Calu3 (cell line): ENCODE data around the gene RNF130. TPM values are rescaled to one million over a fixed set of nuclear protein-coding genes. Genes with fewer than 3 reads are reported as not detected.
A peak's percentile ranks its signal among the peaks of the same experiment; 100 is the strongest.

Source experiments
- BruUV-seq: library from RNA; stranded (reverse); fragments of 400-500 nt; replicated peaks from 2 replicates; lab custom pipeline; 2021; lab: Mats Ljungman, UMichigan
- CTCF ChIA-PET: fragments of 300-600 bp; sonication (Branson Sonifier 250); formaldehyde crosslinking; loops from one replicate; lab custom pipeline; 2022; ENCODE audit warnings: antibody characterized with exemption; lab: Charles Lee
- DNase-seq: peaks from one replicate; pipeline ENCODE4 v3.0.0; 2022
- H3K27ac Mint-ChIP-seq: one replicate; pipeline ENCODE4 v1.8.0; 2022; ENCODE audit warnings: mixed read lengths; ENCODE audit not compliant: unreplicated experiment
- H3K27me3 Mint-ChIP-seq: one replicate; pipeline ENCODE4 v1.8.0; 2022; ENCODE audit warnings: mixed read lengths; ENCODE audit not compliant: unreplicated experiment
- H3K36me3 Mint-ChIP-seq: one replicate; pipeline ENCODE4 v1.8.0; 2022; ENCODE audit warnings: mild to moderate bottlenecking, moderate library complexity, mixed read lengths; ENCODE audit not compliant: insufficient read depth, unreplicated experiment
- H3K4me1 Mint-ChIP-seq: one replicate; pipeline ENCODE4 v1.8.0; 2022; ENCODE audit warnings: mild to moderate bottlenecking, low read depth, mixed read lengths; ENCODE audit not compliant: unreplicated experiment
- H3K4me3 Mint-ChIP-seq: one replicate; pipeline ENCODE4 v1.8.0; 2022; ENCODE audit warnings: mild to moderate bottlenecking, low read depth, moderate library complexity, mixed read lengths; ENCODE audit not compliant: unreplicated experiment
- H3K9me3 Mint-ChIP-seq: one replicate; pipeline ENCODE4 v1.8.0; 2022; ENCODE audit warnings: low read depth, mixed read lengths; ENCODE audit not compliant: unreplicated experiment
- CTCF ChIP-seq: fragments of 200-600 bp; IDR thresholded peaks from one replicate; pipeline ENCODE4 v1.8.0; 2022; ENCODE audit warnings: antibody characterized with exemption; ENCODE audit not compliant: unreplicated experiment
- intact Hi-C: fragments of 100-400 bp; cut with micrococcal nuclease; formaldehyde crosslinking; loops from one replicate; pipeline ENCODE4 v1.10.0; 2022; ENCODE audit not compliant: unreplicated experiment
- total RNA-seq: library from RNA; stranded (reverse); gene quantifications from 2 replicates; pipeline ENCODE4 v1.2.3, GENCODE V29; 2022

Gene RNF130
- total RNA-seq, 1 experiment from 2014 or later = 34.0 TPM

GRCh38 chr5:180119031-180119902, 47.7 kb upstream of the RNF130 start:
- no peak for DNase-seq
- intact Hi-C loops = loop anchor here (5.0 kb wide), 1 partner anchor 488 kb away; no protein-coding TSS in a partner anchor

GRCh38 chr5:180118391-180118791, 46.8 kb upstream of the RNF130 start:
- peaks cover 30% of the 10 kb centered on the region for H3K27me3 Mint-ChIP-seq
- BruUV-seq = no TSS peak
- no peak for TF ChIP-seq CTCF
- H3K4me3 Mint-ChIP-seq = no peak overlapping the region
- H3K36me3 Mint-ChIP-seq = no peaks in the 10 kb centered on the region
- no peaks in the 10 kb centered on the region for H3K9me3 Mint-ChIP-seq
- intact Hi-C loops = loop anchor here (5.0 kb wide), 1 partner anchor 489 kb away; no protein-coding TSS in a partner anchor
- no peak overlapping the region for H3K27ac Mint-ChIP-seq
- H3K4me1 Mint-ChIP-seq = peaks cover 4% of the 10 kb centered on the region
- CTCF ChIA-PET = interaction anchor here (0.7 to 1.8 kb wide), 3 partner anchors 17 to 345 kb away, joined by 4 to 11 read pairs (median 5); no protein-coding TSS in a partner anchor
- no peak for DNase-seq

More at GRCh38 chr5:180119031-180119902, 47.7 kb upstream of the RNF130 start:
- CTCF ChIA-PET = no interaction called here
- no peak for TF ChIP-seq CTCF
- Mint-ChIP-seq H3K27ac (no peak overlapping the region), H3K4me1 (peaks cover 12% of the 10 kb centered on the region), H3K9me3 (no peaks in the 10 kb centered on the region), H3K4me3 (no peak overlapping the region), H3K27me3 (peaks cover 39% of the 10 kb centered on the region), H3K36me3 (no peaks in the 10 kb centered on the region)
- BruUV-seq = no TSS peak

GRCh38 chr5:180117000-180117725, 45.6 kb upstream of the RNF130 start:
- no peaks in the 10 kb centered on the region for H3K4me1 Mint-ChIP-seq
- DNase-seq = peak; percentile 81
- intact Hi-C loops = loop anchor here (5.0 kb wide), 1 partner anchor 490 kb away; no protein-coding TSS in a partner anchor
- H3K4me3 Mint-ChIP-seq = no peak overlapping the region
- BruUV-seq = no TSS peak
- H3K36me3 Mint-ChIP-seq = no peaks in the 10 kb centered on the region
- TF ChIP-seq CTCF = peak; percentile 88
- CTCF ChIA-PET = interaction anchor here (0.6 to 1.8 kb wide), 7 partner anchors 18 to 314 kb away, joined by 3 to 11 read pairs (median 4); partner anchors contain the start of gene RASGEF1C
- peaks cover 19% of the 10 kb centered on the region for H3K27me3 Mint-ChIP-seq
- H3K27ac Mint-ChIP-seq = no peak overlapping the region
- H3K9me3 Mint-ChIP-seq = no peaks in the 10 kb centered on the region
